Sigmoid colon (tissue), 7 donors: ENCODE measurements around the gene RASSF8. TPM values are rescaled to one million over a fixed set of nuclear protein-coding genes. Genes with fewer than 3 reads are reported as not detected.

Source experiments
- DNase-seq: peaks from one replicate; pipeline ENCODE4 v3.0.0-alpha.2; 2019
- H3K27ac ChIP-seq, 4 donors: fragments of 200-600 bp; sonication (generic); one replicate each; pipeline ENCODE4 v1.5.1; 2016 to 2019; ENCODE audit warnings: mild to moderate bottlenecking in 1 of 4
- H3K27me3 ChIP-seq, 3 donors: fragments of 200-600 bp; sonication (generic); one replicate each; pipeline ENCODE4 v1.5.1; 2019; ENCODE audit warnings: mild to moderate bottlenecking in 1 of 3
- H3K36me3 ChIP-seq, 4 donors: fragments of 200-600 bp; sonication (generic); one replicate each; pipeline ENCODE4 v1.5.1; 2016 to 2019
- H3K4me1 ChIP-seq, 4 donors: fragments of 200-600 bp; sonication (generic); one replicate each; pipeline ENCODE4 v1.5.1; 2017 to 2019
- H3K4me3 ChIP-seq, 4 donors: fragments of 200-600 bp; sonication (generic); one replicate each; pipeline ENCODE4 v1.5.1; 2017 to 2019; ENCODE audit warnings: mild to moderate bottlenecking in 2 of 4, moderate library complexity in 1 of 4
- H3K9me3 ChIP-seq, 4 donors: fragments of 200-600 bp in 3 of 4; sonication (generic) in 3 of 4; one replicate each; pipeline versions ENCODE4 v1.5.1 to v1.6.1; 2013 to 2019
- CTCF ChIP-seq, 4 experiments: fragments of 450-650 bp in 3 of 4; fragments of 200-600 bp in 1 of 4; IDR thresholded peaks; one replicate each; pipeline ENCODE4 v1.5.1; 2016 to 2019; ENCODE audit warnings: antibody characterized with exemption in 4 of 4, mild to moderate bottlenecking in 3 of 4, moderate library complexity in 2 of 4
- EP300 ChIP-seq, 4 donors: sonication (generic); formaldehyde crosslinking; IDR thresholded peaks; one replicate each; pipeline ENCODE4 v1.6.1; 2017; ENCODE audit warnings: antibody characterized with exemption in 4 of 4
- POLR2A ChIP-seq, 2 donors: fragments of 450-650 bp; IDR thresholded peaks; one replicate each; pipeline ENCODE4 v1.6.1; 2016; ENCODE audit warnings: antibody characterized with exemption in 2 of 2, mild to moderate bottlenecking in 2 of 2, moderate library complexity in 2 of 2
- POLR2AphosphoS5 ChIP-seq, 4 donors: sonication (generic); formaldehyde crosslinking; IDR thresholded peaks; one replicate each; pipeline ENCODE4 v1.6.1; 2017; ENCODE audit warnings: antibody characterized with exemption in 4 of 4
- WGBS, 2 donors: extraction: QIAGEN DNeasy Blood & Tissue Kit; methylation state at CpG; one replicate each; pipeline ENCODE4 v1.1.7; 2013; 5-methylcytosine and 5-hydroxymethylcytosine counted together
- intact Hi-C: fragments of 100-400 bp; cut with DNase I; formaldehyde crosslinking; loops from one replicate; pipeline ENCODE4 v1.15.1; 2023
- polyA plus RNA-seq, 3 donors: library from polyadenylated mRNA; stranded (reverse); fragments of 200-250 nt; gene quantifications; one replicate each; pipeline ENCODE4 v1.2.3, GENCODE V29; 2013
- total RNA-seq, 4 donors: library from RNA; depleted of rRNA; stranded (reverse); fragments of >200 nt; gene quantifications; one replicate each; pipeline ENCODE4 v1.1.0, GENCODE V29; 2016
- donor health status: healthy with polysubstance abuse.
- donor health status: Bipolar disorder and iron deficiency.
- donor health status: healthy.

RASSF8 gene
- total and polyA plus RNA-seq, 7 donors = 0.92 to 109 (median 74.0) TPM

GRCh38 chr12:26090836-26091510 lies 132.5 kb downstream of the RASSF8 start:
- H3K4me3 ChIP-seq = no peak overlapping the region
- H3K4me1 ChIP-seq = no peaks in the 10 kb centered on the region
- H3K27me3 ChIP-seq = no peaks in the 10 kb centered on the region
- no peaks in the 10 kb centered on the region for H3K36me3 ChIP-seq
- intact Hi-C loops = loop anchor here (5.0 kb wide), 1 partner anchor 654 kb away; no protein-coding TSS in a partner anchor
- TF ChIP-seq POLR2A (IDR thresholded peaks at IDR 0.05) (no peak), EP300 (IDR thresholded peaks at IDR 0.05) (no peak), POLR2AphosphoS5 (IDR thresholded peaks at IDR 0.05) (no peak), CTCF (IDR thresholded peaks at IDR 0.05) (no peak)
- DNase-seq = no peak
- H3K9me3 ChIP-seq = no peaks in the 10 kb centered on the region
- H3K27ac ChIP-seq = no peak overlapping the region
- WGBS, 2 donors = 85 to 87% methylated on average over 11 of the region's 11 CpGs

- Histone ChIP-seq H3K27ac (no peak overlapping the region), H3K36me3 (no peaks in the 10 kb centered on the region), H3K4me3 (no peak overlapping the region), H3K27me3 (no peaks in the 10 kb centered on the region), H3K9me3 (no peaks in the 10 kb centered on the region), H3K4me1 (no peaks in the 10 kb centered on the region)
- intact Hi-C loops = loop anchor here (5.0 kb wide), 1 partner anchor 655 kb away; no protein-coding TSS in a partner anchor
- no peak for DNase-seq
- no peak for TF ChIP-seq POLR2A (IDR thresholded peaks at IDR 0.05)
- no peak for TF ChIP-seq EP300 (IDR thresholded peaks at IDR 0.05)
- no peak for TF ChIP-seq POLR2AphosphoS5 (IDR thresholded peaks at IDR 0.05)
- peak in 1 of 4 experiments; percentile 18 for TF ChIP-seq CTCF (IDR thresholded peaks at IDR 0.05)
- 90 to 94% methylated on average over 6 of the region's 6 CpGs for WGBS, 2 donors
Observed at GRCh38 chr12:26091822-26092221, 133.3 kb downstream of the RASSF8 start.

GRCh38 chr12:26092346-26093105 lies 134.0 kb downstream of the RASSF8 start:
- intact Hi-C loops = loop anchor here (5.0 kb wide), 1 partner anchor 655 kb away; no protein-coding TSS in a partner anchor
- DNase-seq = no peak

GRCh38 chr12:26095186-26095585 lies 136.7 kb downstream of the RASSF8 start:
- intact Hi-C loops = loop anchor here (5.0 kb wide), 2 partner anchors 557 to 607 kb away; no protein-coding TSS in a partner anchor

More at GRCh38 chr12:26092346-26093105, 134.0 kb downstream of the RASSF8 start:
- Histone ChIP-seq H3K4me3 (no peak overlapping the region), H3K27me3 (no peaks in the 10 kb centered on the region), H3K27ac (no peak overlapping the region), H3K9me3 (no peaks in the 10 kb centered on the region), H3K4me1 (peaks cover 0 to 3% (median 0%) of the 10 kb centered on the region in 4 donors), H3K36me3 (no peaks in the 10 kb centered on the region)
- no peak for TF ChIP-seq POLR2AphosphoS5 (IDR thresholded peaks at IDR 0.05)
- no peak for TF ChIP-seq POLR2A (IDR thresholded peaks at IDR 0.05)
- TF ChIP-seq EP300 (IDR thresholded peaks at IDR 0.05) = no peak
- no peak for TF ChIP-seq CTCF (IDR thresholded peaks at IDR 0.05)
- WGBS, 2 donors = 78 to 81% methylated on average over 4 of the region's 4 CpGs

More at GRCh38 chr12:26095186-26095585, 136.7 kb downstream of the RASSF8 start:
- Histone ChIP-seq H3K36me3 (no peaks in the 10 kb centered on the region), H3K27me3 (no peaks in the 10 kb centered on the region), H3K27ac (no peak overlapping the region), H3K4me3 (no peak overlapping the region), H3K4me1 (peaks cover 0 to 3% (median 0%) of the 10 kb centered on the region in 4 donors), H3K9me3 (no peaks in the 10 kb centered on the region)
- no peak for DNase-seq
- TF ChIP-seq CTCF (IDR thresholded peaks at IDR 0.05) = no peak
- 88 to 95% methylated on average over 2 of the region's 2 CpGs for WGBS, 2 donors
